GM12878 (cell line): ENCODE measurements around the gene NBPF11. TPM values are rescaled to one million over a fixed set of nuclear protein-coding genes. Genes with fewer than 3 reads are reported as not detected.
"Not testable (repeated sequence)": the region's sequence is repeated elsewhere in the genome, so short reads cannot be mapped to it uniquely, and the experiment has no call there.

Source experiments
- ATAC-seq: fragments of 200-7000 bp; cut with Tn5 transposase; 3 replicates; pipeline ENCODE4 v1.9.1; 2020; ENCODE audit warnings: mild to moderate bottlenecking, moderate library complexity
- Bru-seq: library from RNA; stranded (reverse); fragments of 400-500 nt; gene quantifications from one replicate; lab custom pipeline; 2021; lab: Mats Ljungman, UMichigan
- BruChase-seq, 2 experiments: library from RNA; stranded (reverse); fragments of 400-500 nt; gene quantifications; one replicate each; lab custom pipeline; 2021; lab: Mats Ljungman, UMichigan
- BruUV-seq: library from RNA; stranded (reverse); fragments of 400-500 nt; replicated peaks from 2 replicates; lab custom pipeline; 2021; lab: Mats Ljungman, UMichigan
- CTCF ChIA-PET: fragments of 300-600 bp; sonication (Branson Sonifier 250); formaldehyde crosslinking; extraction: SDS; loops from one replicate; lab custom pipeline; 2021; ENCODE audit warnings: inconsistent platforms; lab: Yijun Ruan, JAX
- POLR2A ChIA-PET: fragments of 350-600 bp; formaldehyde crosslinking; extraction: SDS; loops from one replicate; lab custom pipeline; 2021; ENCODE audit warnings: inconsistent platforms; lab: Charles Lee
- RAD21 ChIA-PET: fragments of 300-600 bp; sonication (Branson Sonifier 250); formaldehyde crosslinking; loops from one replicate; lab custom pipeline; 2023; ENCODE audit warnings: antibody characterized with exemption; ENCODE audit not compliant: unreplicated experiment; lab: Charles Lee
- SMC1A ChIA-PET: fragments of 300-600 bp; sonication (Branson Sonifier 250); formaldehyde crosslinking; loops from one replicate; lab custom pipeline; 2023; ENCODE audit not compliant: unreplicated experiment, uncharacterized antibody; lab: Charles Lee
- DNase-seq: peaks from one replicate; pipeline ENCODE4 v3.0.0-alpha.2; 2011; ENCODE audit warnings: low read depth, low spot score
- FAIRE-seq: peaks from 3 replicates; lab custom pipeline; 2011; peaks lifted over from hg19 to GRCh38; lab: Jason Lieb, UNC
- H2AFZ ChIP-seq: 2 replicates; pipeline ENCODE4 v1.6.0; 2011; ENCODE audit warnings: low read depth, low read length, control low read depth; ENCODE audit not compliant: control insufficient read depth
- H3K27ac ChIP-seq: 2 replicates; pipeline ENCODE4 v1.5.1; 2011; ENCODE audit warnings: control low read depth; ENCODE audit not compliant: control insufficient read depth, insufficient read depth
- H3K27me3 ChIP-seq, 2 experiments: replicated peaks in 1 of 2; 2 replicates each; pipeline versions ENCODE4 v1.6.0 to v1.6.1; 2011; ENCODE audit warnings: low read length in 1 of 2; ENCODE audit not compliant: control insufficient read depth in 2 of 2, insufficient read depth in 2 of 2
- H3K36me3 ChIP-seq, 2 experiments: 2 replicates each; pipeline ENCODE4 v1.5.1; 2011; ENCODE audit warnings: low read length in 1 of 2; ENCODE audit not compliant: control insufficient read depth in 2 of 2, insufficient read depth in 2 of 2
- H3K4me1 ChIP-seq: 2 replicates; pipeline ENCODE4 v1.6.1; 2011; ENCODE audit warnings: mild to moderate bottlenecking, low read length, moderate library complexity, mixed read lengths; ENCODE audit not compliant: control insufficient read depth, insufficient read depth
- H3K4me2 ChIP-seq: 2 replicates; pipeline ENCODE4 v1.6.0; 2011; ENCODE audit warnings: control low read depth; ENCODE audit not compliant: control insufficient read depth, insufficient read depth
- H3K4me3 ChIP-seq: fragments of 200-600 bp; sonication (generic); 2 replicates; pipeline ENCODE4 v1.5.1; 2016
- H3K79me2 ChIP-seq: 2 replicates; pipeline ENCODE4 v1.6.0; 2011; ENCODE audit warnings: low read length; ENCODE audit not compliant: control insufficient read depth, insufficient read depth
- H3K9ac ChIP-seq: 2 replicates; pipeline ENCODE4 v1.8.0; 2011; ENCODE audit warnings: low read length, control low read depth, mixed read lengths; ENCODE audit not compliant: control insufficient read depth, insufficient read depth
- H3K9me3 ChIP-seq: replicated peaks from 3 replicates; pipeline ENCODE4 v1.5.1; 2011; ENCODE audit warnings: mild to moderate bottlenecking, low read length; ENCODE audit not compliant: control insufficient read depth, insufficient read depth
- H4K20me1 ChIP-seq: 2 replicates; pipeline ENCODE4 v1.6.0; 2011; ENCODE audit not compliant: control insufficient read depth, insufficient read depth
- BHLHE40 ChIP-seq, 2 experiments: fragments of 450-650 bp in 1 of 2; IDR thresholded peaks; 2 replicates each; pipeline ENCODE4 v1.6.1; 2011 to 2017; ENCODE audit warnings: low read depth in 2 of 2, borderline replicate concordance in 1 of 2, improper control_type of control experiment in 1 of 2, low read length in 1 of 2, mild to moderate bottlenecking in 1 of 2
- CHD2 ChIP-seq: IDR thresholded peaks from 2 replicates; pipeline ENCODE4 v1.6.1; 2011; ENCODE audit warnings: low read depth, low read length, improper control_type of control experiment, borderline replicate concordance
- HDGF ChIP-seq: fragments of 450-650 bp; IDR thresholded peaks from 2 replicates; pipeline ENCODE4 v1.6.1; 2016; ENCODE audit warnings: antibody characterized with exemption
- SRF ChIP-seq, 2 experiments: IDR thresholded peaks; 2 replicates each; pipeline ENCODE4 v1.6.1; 2011; ENCODE audit warnings: low read depth in 2 of 2, low read length in 2 of 2, mild to moderate bottlenecking in 1 of 2, moderate library complexity in 1 of 2
- YY1 ChIP-seq: IDR thresholded peaks from 2 replicates; pipeline ENCODE4 v1.6.1; 2011; ENCODE audit warnings: low read depth, mild to moderate bottlenecking, low read length
- WGBS: methylation state at CpG from one replicate; pipeline ENCODE4 v1.1.6; 2016; ENCODE audit warnings: low lambda C conversion rate; ENCODE audit not compliant: insufficient replicate concordance, insufficient coverage; ENCODE audit errors: missing lambda C conversion rate; 5-methylcytosine and 5-hydroxymethylcytosine counted together
- in situ Hi-C: fragments of 300-500 bp; cut with MboI; formaldehyde crosslinking; loops from 9 replicates; pipeline ENCODE4 v1.14.3; 2018; ENCODE audit warnings: mixed read lengths
- intact Hi-C: fragments of 100-400 bp; cut with micrococcal nuclease; formaldehyde crosslinking; loops from one replicate; pipeline ENCODE4 v1.14.2; 2022; ENCODE audit not compliant: unreplicated experiment
- long read RNA-seq, 2 experiments: library from polyadenylated mRNA; unstranded; transcript quantifications; one replicate each; pipeline ENCODE4 v2.0.0, GENCODE V29; 2019 to 2020
- polyA minus RNA-seq, 3 experiments: library from RNA; depleted of rRNA, polyadenylated mRNA; stranded (reverse); fragments of >200 nt; gene quantifications; 2 replicates each; pipeline ENCODE4 v1.2.3, GENCODE V29; 2011
- polyA plus RNA-seq, 11 experiments: library from polyadenylated mRNA; depleted of rRNA in 4 of 11; unstranded in 6 of 11; stranded (reverse) in 5 of 11; fragments of >200 nt; fragmentation: Nextera tagmentation in 4 of 11; fragmentation: Illumina TruSeq in 1 of 11; extraction: Ambion mirVana in 4 of 11; extraction: Trizol in 1 of 11; gene quantifications; 1 replicate in 1 of 11; 2 replicates in 10 of 11; pipeline versions ENCODE4 v1.2.1 to v1.2.3, GENCODE V29; 2011 to 2016; ENCODE audit warnings: inconsistent platforms in 2 of 11, missing spikeins in 2 of 11, low read depth in 1 of 11
- total RNA-seq, 4 experiments: library from RNA; depleted of rRNA in 3 of 4; stranded (reverse); fragments of >200 nt in 3 of 4; fragmentation: Illumina TruSeq in 1 of 4; extraction: Trizol in 1 of 4; gene quantifications; 2 replicates each; pipeline versions ENCODE4 v1.2.1 to v1.2.3, GENCODE V29; 2013 to 2021
- TF ChIP-seq, protein P1 (sequence below): fragments of 450-650 bp; conservative IDR thresholded peaks from 2 replicates; pipeline ENCODE4 v1.6.1; 2017; ENCODE audit warnings: mild to moderate bottlenecking, moderate library complexity
- TF ChIP-seq, protein P2 (sequence below): fragments of 450-650 bp; IDR thresholded peaks from 2 replicates; pipeline ENCODE4 v1.6.1; 2016; ENCODE audit warnings: mild to moderate bottlenecking, moderate library complexity, borderline replicate concordance

Gene NBPF11, protein sequence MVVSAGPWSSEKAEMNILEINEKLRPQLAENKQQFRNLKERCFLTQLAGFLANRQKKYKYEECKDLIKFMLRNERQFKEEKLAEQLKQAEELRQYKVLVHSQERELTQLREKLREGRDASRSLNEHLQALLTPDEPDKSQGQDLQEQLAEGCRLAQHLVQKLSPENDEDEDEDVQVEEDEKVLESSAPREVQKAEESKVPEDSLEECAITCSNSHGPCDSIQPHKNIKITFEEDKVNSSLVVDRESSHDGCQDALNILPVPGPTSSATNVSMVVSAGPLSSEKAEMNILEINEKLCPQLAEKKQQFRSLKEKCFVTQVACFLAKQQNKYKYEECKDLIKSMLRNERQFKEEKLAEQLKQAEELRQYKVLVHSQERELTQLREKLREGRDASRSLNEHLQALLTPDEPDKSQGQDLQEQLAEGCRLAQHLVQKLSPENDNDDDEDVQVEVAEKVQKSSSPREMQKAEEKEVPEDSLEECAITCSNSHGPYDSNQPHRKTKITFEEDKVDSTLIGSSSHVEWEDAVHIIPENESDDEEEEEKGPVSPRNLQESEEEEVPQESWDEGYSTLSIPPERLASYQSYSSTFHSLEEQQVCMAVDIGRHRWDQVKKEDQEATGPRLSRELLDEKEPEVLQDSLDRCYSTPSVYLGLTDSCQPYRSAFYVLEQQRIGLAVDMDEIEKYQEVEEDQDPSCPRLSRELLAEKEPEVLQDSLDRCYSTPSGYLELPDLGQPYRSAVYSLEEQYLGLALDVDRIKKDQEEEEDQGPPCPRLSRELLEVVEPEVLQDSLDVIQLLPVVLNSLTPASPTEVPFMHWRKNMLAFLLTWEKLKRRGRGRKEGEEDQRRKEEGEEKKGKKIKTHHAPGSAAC
- total RNA-seq (2013; cell fraction: nucleolus; rRNA removed): 37.4 and 42.8 TPM in 2 replicates
- total RNA-seq (2014; rRNA removed) (4.7 and 4.8 TPM in 2 replicates), total RNA-seq (2014; rRNA removed; fragmentation: Illumina TruSeq; extraction: Trizol) (5.1 and 5.9 TPM in 2 replicates), total RNA-seq (2021) (5.7 and 5.9 TPM in 2 replicates), polyA plus RNA-seq (2011; rRNA removed) (14.3 and 14.4 TPM in 2 replicates), polyA plus RNA-seq (2014; fragmentation: Illumina TruSeq; extraction: Trizol) (8.3 and 10.9 TPM in 2 replicates), polyA plus RNA-seq (2014; fragmentation: Nextera tagmentation; extraction: Ambion mirVana) (1 to 10 TPM; 1.2 to 2.5 TPM), polyA plus RNA-seq (2014; rRNA removed) (7.1 and 8.4 TPM in 2 replicates), polyA plus RNA-seq (2016; fragmentation: Nextera tagmentation; extraction: Ambion mirVana) (1 to 10 TPM; 3.1 TPM), polyA minus RNA-seq (2011; rRNA and poly(A)+ RNA removed) (6.6 and 6.9 TPM in 2 replicates), Bru-seq, nascent RNA (percentile 79 among the genes with signal in this experiment), BruChase-seq, experiment 1, labeled RNA remaining after a 6-hour chase (percentile 81 among the genes with signal in this experiment), BruChase-seq, experiment 2, labeled RNA remaining after a 2-hour chase (percentile 87 among the genes with signal in this experiment)
- polyA plus RNA-seq (2011; ENCODE audit: low read depth): 10.1 TPM
- 6.2 and 6.3 TPM in 2 replicates for polyA plus RNA-seq (2011; cell fraction: cytosol; rRNA removed)
- 46.5 and 55.7 TPM in 2 replicates for polyA plus RNA-seq (2011; cell fraction: nucleus; rRNA removed)
- polyA plus RNA-seq (2012): 10.5 and 11.0 TPM in 2 replicates
- polyA minus RNA-seq (2011; cell fraction: cytosol; rRNA and poly(A)+ RNA removed): 1.1 and 2.7 TPM in 2 replicates
- 10.9 and 13.7 TPM in 2 replicates for polyA minus RNA-seq (2011; cell fraction: nucleus; rRNA and poly(A)+ RNA removed)
- long read RNA-seq, experiment 1: 0 reads
- long read RNA-seq, experiment 2, partial matches to known transcripts: 1 of 5 reads
- long read RNA-seq, experiment 2, other reads (novel, unspliced or antisense): 4 of 5 reads

DNA sequence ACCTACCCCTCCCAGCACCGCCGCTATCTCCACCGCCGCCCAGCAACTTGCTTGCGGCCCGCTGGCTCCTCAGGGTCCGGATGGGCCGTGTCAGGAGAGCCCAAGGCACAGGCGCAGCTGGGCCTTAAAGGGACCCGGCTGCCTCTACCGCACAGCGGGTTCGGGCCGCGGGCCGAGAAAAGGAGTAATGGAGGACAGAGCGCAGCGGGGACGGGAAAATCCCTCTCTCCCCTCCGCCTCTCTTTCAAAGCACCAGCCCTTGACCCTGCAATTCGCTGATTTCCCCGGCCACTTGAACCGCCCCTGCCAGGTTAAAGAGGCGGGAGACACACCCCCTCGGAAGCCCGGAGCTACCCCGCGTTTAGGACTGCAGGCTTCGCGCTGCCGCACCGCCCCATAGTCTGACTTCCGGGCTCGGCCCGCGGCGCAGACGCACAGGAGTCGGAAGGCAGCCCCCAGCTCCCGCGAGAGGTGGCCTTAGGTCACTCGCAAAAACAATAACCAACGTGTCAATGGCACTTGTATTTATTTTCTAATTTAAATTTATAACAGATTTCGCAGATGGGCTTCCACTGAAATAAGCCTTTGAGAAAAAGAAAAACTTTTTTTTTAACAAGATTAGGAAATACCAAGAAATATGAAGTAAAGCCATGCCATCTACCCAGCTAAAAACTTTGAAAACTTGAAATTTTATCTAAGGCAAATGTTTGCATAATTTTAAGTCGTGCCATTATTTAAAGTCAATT is at the start of gene NBPF11:
NBPF11 (minus strand) TSS at position 371 of the 746 bp plus-strand sequence. CDS start 25,278 bp downstream, outside the sequence.
- Histone ChIP-seq H3K4me3 (peak within 1 kb of the TSS; percentile 69), H3K27ac (peak within 1 kb of the TSS; percentile 37), H3K4me2 (peak within 1 kb of the TSS; percentile 42; the same call in 1 of the 2 replicates), H3K9ac (peak within 1 kb of the TSS; percentile 68), H2AFZ (peak within 1 kb of the TSS; percentile 51)
- BruUV-seq, in situ Hi-C loops, H3K36me3 ChIP-seq, H3K27me3 ChIP-seq, CTCF ChIA-PET, SMC1A ChIA-PET, H4K20me1 ChIP-seq, POLR2A ChIA-PET, H3K4me1 ChIP-seq, H3K9me3 ChIP-seq, H3K79me2 ChIP-seq, RAD21 ChIA-PET, FAIRE-seq: not testable (repeated sequence)
- ATAC-seq (peak; percentile 94), DNase-seq (peak; percentile 51)
- WGBS: 0% methylated on average over 21 of the region's 45 CpGs
- intact Hi-C loops: loop anchor here (5.0 kb wide), 1 partner anchor 180 kb away; no protein-coding TSS in a partner anchor
- TF ChIP-seq, protein P1, sequence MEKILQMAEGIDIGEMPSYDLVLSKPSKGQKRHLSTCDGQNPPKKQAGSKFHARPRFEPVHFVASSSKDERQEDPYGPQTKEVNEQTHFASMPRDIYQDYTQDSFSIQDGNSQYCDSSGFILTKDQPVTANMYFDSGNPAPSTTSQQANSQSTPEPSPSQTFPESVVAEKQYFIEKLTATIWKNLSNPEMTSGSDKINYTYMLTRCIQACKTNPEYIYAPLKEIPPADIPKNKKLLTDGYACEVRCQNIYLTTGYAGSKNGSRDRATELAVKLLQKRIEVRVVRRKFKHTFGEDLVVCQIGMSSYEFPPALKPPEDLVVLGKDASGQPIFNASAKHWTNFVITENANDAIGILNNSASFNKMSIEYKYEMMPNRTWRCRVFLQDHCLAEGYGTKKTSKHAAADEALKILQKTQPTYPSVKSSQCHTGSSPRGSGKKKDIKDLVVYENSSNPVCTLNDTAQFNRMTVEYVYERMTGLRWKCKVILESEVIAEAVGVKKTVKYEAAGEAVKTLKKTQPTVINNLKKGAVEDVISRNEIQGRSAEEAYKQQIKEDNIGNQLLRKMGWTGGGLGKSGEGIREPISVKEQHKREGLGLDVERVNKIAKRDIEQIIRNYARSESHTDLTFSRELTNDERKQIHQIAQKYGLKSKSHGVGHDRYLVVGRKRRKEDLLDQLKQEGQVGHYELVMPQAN: peak; percentile 37; the same call in 1 of the 2 replicates
- TF ChIP-seq YY1: peak; percentile 62
- TF ChIP-seq, protein P2, sequence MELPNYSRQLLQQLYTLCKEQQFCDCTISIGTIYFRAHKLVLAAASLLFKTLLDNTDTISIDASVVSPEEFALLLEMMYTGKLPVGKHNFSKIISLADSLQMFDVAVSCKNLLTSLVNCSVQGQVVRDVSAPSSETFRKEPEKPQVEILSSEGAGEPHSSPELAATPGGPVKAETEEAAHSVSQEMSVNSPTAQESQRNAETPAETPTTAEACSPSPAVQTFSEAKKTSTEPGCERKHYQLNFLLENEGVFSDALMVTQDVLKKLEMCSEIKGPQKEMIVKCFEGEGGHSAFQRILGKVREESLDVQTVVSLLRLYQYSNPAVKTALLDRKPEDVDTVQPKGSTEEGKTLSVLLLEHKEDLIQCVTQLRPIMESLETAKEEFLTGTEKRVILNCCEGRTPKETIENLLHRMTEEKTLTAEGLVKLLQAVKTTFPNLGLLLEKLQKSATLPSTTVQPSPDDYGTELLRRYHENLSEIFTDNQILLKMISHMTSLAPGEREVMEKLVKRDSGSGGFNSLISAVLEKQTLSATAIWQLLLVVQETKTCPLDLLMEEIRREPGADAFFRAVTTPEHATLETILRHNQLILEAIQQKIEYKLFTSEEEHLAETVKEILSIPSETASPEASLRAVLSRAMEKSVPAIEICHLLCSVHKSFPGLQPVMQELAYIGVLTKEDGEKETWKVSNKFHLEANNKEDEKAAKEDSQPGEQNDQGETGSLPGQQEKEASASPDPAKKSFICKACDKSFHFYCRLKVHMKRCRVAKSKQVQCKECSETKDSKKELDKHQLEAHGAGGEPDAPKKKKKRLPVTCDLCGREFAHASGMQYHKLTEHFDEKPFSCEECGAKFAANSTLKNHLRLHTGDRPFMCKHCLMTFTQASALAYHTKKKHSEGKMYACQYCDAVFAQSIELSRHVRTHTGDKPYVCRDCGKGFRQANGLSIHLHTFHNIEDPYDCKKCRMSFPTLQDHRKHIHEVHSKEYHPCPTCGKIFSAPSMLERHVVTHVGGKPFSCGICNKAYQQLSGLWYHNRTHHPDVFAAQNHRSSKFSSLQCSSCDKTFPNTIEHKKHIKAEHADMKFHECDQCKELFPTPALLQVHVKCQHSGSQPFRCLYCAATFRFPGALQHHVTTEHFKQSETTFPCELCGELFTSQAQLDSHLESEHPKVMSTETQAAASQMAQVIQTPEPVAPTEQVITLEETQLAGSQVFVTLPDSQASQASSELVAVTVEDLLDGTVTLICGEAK: peak; percentile 36; the same call in 1 of the 2 replicates
- peak in 1 of 2 experiments; percentile 58; a peak in 1 of 4 replicates for TF ChIP-seq SRF (IDR thresholded peaks at IDR 0.05; ENCODE audit: low read depth in 2 of 2, low read length in 2 of 2)
- peak in 1 of 2 experiments; percentile 12; a peak in 1 of 4 replicates for TF ChIP-seq BHLHE40 (IDR thresholded peaks at IDR 0.05; ENCODE audit: borderline replicate concordance in 1 of 2, low read depth in 2 of 2, low read length in 1 of 2)
- 0 out of 2 replicates have a peak, but pooled peaks have one; percentile 18 for TF ChIP-seq HDGF
- peak; percentile 45; the same call in 1 of the 2 replicates for TF ChIP-seq CHD2
